Left hindlimb (tissue), 1 donor: ENCODE data around the gene KRT85.
"Not testable (repeated sequence)": the region's sequence is repeated elsewhere in the genome, so short reads cannot be mapped to it uniquely, and the experiment has no call there.

ENCODE experiments used
- DNase-seq: peaks from one replicate; pipeline ENCODE4 v3.0.0-alpha.2; 2018

Gene KRT85

GRCh38 chr12:52323001-52323400 is 44.3 kb downstream of the KRT85 start:
- no peak for DNase-seq

GRCh38 chr12:52322069-52322468 is 45.2 kb downstream of the KRT85 start:
- DNase-seq = no peak

GRCh38 chr12:52321418-52321817 is 45.9 kb downstream of the KRT85 start:
- no peak for DNase-seq

- no peak for DNase-seq
Measured at GRCh38 chr12:52320784-52321400, 46.4 kb downstream of the KRT85 start, which contains the start of gene KRT83. Gene KRT83 (minus strand): TSS chr12:52321398. CDS start chr12:52321335, 63 bp downstream.

DNA sequence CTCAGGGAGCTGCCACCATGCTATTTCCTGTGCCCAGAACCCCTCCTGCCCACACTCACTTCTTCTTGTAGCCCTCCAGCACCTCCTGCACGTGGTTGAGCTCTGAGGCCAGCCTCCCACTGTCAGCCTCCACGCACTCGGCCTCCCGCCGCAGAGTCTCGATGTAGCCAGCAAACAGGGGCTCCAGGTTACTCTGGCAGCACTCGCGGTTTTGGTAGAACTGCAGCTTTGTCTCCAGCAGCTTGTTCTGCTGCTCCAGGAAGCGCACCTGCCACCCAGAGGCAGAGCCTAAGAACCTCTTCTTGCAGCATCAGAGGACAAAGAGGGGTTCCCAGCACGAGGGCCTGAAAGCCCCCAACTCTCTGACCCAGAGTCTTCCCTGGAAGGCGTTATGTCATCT is 48.2 kb downstream of the KRT85 start:
- no peak for DNase-seq

DNA sequence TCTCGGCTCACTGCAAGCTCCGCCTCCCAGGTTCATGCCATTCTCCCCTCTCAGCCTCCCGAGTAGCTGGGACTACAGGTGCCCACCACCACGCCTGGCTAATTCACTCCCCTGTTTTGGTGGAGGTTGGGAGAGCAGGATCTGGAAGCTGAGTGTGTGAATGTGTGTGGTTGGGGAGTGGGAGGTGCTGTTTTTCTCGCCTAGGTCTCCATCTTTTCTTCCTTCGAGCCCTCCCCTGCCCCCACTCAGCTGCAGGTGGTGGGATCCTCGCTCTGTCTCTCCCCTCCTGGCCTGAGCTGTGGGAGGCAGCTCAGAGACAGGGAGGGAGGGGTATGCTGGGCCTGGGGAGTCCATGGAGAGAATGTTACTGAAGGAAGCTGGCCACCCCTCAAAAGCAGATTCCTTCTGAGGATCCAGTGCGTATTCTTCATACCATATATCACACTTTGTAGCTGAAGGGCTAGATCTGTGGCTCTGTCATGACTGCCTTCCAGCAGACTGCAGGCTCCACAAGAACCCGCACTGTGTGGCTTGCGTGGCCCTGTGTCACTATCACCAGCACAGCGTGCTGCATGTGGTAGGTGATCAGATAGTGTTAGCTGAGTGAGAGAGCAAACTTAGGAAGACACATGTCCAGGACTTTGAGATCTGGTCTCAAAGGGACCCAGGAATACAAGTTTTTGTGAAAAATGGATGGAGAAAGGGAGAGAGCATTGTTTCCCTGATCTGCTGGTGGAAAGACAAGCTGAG is 48.9 kb downstream of the KRT85 start:
- no peak for DNase-seq

GRCh38 chr12:52317468-52318052 is 49.7 kb downstream of the KRT85 start:
- DNase-seq = no peak

- DNase-seq = no peak
Measured at GRCh38 chr12:52316701-52317100, 50.6 kb downstream of the KRT85 start.

- no peak for DNase-seq
Measured at GRCh38 chr12:52316290-52316689, 51.0 kb downstream of the KRT85 start.

GRCh38 chr12:52315721-52316120 is 51.6 kb downstream of the KRT85 start:
- DNase-seq = not testable (repeated sequence)

DNA sequence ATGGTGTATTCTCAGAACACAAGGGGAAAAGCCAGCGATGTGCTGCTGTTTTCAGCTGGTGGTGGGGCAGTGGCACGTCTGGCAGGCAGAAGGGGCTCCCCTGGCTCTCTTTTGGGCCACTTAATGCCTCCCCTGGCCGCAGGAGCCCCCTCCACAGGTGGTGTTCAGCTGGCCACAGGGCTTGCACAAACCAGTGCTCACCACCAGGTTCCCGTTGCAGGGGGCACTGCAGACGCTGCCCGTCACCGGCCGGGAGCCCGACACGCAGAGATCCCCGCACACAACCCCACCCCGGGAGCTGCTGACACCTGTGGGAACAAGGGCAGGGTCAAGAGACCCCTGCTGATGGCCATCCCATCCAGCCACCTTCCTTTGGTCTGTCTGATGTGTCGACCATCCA is 52.8 kb downstream of the KRT85 start:
- DNase-seq = no peak

- no peak for DNase-seq
Measured at GRCh38 chr12:52313926-52314325, 53.4 kb downstream of the KRT85 start.

- DNase-seq = no peak
Measured at GRCh38 chr12:52313461-52313860, 53.8 kb downstream of the KRT85 start.

DNA sequence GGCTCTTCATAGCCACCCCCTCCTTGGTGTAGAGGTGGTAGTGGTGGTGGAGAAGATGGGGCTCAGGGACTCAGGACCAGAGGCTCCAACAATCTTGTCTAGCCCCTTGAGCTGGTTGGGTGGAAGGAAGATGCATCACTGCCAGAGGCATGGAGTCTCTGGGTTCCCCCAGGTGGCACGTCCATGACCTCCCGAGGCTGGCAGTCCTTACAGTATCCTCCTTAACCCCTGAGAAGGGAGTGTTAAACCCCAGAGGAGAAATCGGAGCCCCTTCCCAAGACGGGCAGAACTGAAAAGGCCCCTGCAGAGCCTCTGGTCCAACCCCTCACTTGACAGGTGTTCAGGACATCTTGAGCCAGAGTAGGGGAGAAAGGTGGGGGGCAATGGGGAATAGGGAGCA is 55.2 kb downstream of the KRT85 start:
- no peak for DNase-seq

- DNase-seq = no peak
Measured at GRCh38 chr12:52311285-52311648, 56.0 kb downstream of the KRT85 start.

DNA sequence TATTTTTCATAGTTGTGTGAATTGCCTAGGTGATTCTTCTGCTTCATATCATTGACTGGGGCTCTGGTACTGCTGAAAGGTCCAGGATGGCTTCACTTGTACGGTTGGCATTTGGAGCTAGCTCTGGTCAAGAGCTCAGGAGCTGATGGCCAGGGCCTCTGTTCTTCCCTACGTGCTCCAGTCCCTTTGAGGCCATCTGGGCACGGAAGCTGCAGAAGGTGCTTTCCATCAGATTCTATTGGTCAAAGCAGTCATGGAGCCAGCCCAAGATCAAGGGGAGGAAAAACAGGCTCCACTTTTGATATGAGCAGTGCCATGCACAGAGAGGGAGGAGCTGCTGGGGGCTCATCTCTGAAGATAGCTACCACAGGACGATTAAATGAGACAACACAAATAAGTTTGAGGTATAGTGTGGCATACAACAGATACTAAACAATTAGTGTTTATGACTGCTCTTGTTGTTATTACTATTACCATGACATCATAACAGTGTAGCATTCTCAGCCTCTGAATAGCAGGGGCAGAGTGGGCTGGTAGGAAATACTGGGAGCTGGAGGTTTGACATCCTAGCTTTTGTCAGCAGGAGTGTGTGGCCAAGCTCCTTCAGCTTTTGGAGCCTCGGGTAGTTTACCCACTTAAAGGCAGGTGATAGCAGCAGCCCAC is 56.5 kb downstream of the KRT85 start:
- DNase-seq = no peak
